Hematopoietic multipotent progenitor cell treated with erythropoietin and hydrocortisone succinate and interleukin-3 and kit ligand, for 15 days (in vitro differentiated cells): ENCODE measurements around the gene PARD3.
"Not testable (repeated sequence)": the region's sequence is repeated elsewhere in the genome, so short reads cannot be mapped to it uniquely, and the experiment has no call there.

Experiments used
- DNase-seq: peaks from one replicate; pipeline ENCODE4 v3.0.0-alpha.2; 2015; ENCODE audit warnings: low spot score

Gene PARD3

DNA sequence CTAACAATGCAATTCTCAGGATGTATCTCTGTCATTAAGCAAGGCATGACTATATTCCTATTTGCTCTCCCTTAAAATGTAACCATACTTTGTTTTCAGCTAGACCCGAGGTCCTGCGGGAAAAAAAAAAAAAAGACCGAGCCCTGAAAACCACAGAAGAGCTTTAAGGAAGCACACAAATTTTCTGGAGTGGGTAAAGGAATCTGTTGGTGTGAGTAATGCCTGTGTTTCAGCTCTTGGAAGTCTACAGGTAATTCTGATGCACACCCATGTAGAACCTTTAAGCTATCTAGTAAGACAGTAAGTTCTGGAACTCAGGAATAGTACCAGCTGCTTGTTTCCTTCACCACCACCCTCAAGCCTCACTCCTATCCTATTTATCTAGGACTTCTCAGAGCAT is 351.1 kb downstream of the PARD3 start:
- no peak for DNase-seq

DNA sequence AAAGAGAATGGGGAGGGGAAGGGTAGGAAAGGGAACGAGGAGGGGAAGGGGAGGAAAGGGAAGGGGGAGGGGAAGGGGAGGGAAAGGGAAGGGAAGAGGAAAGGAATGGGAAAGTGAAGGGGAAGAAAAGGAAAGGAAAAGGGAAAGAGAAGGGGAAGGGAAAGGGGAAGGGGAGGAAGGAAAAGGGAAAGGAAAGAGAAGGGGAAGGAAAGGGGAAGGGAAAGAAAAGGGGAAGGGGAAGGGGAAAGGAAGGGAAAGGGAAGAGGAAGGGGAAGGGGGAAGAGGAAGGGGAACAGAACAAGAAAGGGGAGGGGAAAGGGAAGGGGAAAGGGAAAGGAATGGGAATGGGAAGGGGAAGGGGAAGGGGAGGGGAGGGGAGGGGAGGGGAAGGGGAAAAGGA is 352.1 kb downstream of the PARD3 start:
- DNase-seq: no peak

DNA sequence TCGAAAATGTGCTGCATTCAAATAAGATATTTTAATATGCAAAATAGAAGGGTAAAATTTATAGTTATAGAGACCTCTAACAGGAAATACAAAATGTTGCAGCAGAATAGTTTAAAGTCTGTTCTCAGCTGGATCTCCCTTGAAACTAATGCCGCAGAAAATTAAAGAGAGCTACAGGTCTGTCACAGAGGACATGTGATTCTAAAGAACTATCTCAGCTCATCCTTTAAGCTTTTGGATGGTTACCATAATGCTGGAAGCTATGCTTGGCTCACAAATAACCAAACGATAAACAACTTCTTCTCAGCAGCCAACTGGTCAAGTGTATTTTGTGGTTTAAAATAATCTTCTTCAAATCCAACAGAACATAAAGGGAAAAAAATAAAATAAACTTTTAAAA is 353.0 kb downstream of the PARD3 start:
- no peak for DNase-seq

DNA sequence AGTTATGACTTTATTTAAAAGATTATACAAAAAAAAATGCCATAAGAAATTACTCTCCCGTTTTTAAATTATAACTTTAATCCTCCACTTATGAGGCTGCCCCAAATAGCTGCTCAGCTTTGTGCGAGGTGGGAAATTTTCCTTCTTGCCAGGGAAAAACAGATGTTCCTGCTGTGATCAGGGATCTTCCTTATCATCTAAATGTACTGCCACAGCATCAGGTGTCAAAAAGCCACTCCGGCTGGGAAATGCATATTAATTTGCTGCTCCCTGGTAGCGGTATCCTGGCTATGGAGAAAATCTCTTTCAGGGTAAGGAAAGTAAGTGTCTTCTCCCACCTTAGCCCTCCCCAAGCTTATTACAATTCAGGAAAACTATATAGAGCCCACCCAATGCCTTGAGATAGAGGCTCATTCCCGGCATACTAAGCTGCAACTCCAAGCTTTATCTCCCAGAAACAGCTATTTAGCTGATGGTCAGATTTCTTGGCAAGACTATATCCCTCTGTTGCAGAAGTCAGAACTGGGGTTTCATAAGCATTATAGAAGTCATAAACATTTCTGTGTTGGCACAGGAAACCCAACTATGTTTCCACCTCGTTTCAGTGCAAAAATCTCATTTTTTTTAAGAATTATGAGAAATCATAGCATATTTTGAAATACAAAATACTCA is 360.4 kb downstream of the PARD3 start:
- DNase-seq: no peak

DNA sequence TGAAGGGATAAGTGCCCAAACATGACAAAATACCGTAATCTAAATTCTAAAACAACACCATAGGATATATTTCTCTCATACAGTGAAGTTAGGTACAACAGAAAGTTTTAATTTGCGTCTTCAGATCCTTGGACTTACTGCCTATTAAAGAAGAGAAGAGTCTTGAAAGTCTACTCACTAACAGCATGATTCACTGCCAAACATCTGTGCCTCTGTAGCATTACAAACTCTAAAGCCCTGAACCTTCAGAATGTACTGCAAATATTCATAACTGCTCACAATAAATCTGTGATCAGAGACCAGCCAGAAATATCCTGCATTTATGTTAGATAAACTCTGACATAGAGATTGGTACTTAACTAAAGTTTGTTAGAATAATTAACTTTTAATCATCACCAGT is 365.3 kb downstream of the PARD3 start:
- no peak for DNase-seq

DNA sequence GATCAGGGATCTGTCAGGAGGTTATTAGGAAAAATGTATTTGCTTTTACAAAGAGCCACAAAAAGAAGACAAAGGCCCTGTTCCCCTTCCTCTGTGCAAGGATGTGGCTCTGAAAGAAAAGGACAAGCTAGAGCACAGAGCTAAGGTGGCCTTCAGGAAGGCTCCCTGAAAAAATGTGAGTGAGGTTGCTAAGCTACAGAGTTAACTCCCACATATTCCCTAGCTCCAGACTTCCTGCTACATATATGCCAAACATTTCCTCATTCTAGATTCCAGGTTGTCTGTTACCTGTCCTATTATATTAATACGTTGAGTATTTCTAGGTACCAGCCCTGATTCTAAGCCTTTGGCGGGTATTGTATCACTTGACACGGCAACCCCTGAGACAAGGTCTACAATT is 369.0 kb downstream of the PARD3 start:
- no peak for DNase-seq

DNA sequence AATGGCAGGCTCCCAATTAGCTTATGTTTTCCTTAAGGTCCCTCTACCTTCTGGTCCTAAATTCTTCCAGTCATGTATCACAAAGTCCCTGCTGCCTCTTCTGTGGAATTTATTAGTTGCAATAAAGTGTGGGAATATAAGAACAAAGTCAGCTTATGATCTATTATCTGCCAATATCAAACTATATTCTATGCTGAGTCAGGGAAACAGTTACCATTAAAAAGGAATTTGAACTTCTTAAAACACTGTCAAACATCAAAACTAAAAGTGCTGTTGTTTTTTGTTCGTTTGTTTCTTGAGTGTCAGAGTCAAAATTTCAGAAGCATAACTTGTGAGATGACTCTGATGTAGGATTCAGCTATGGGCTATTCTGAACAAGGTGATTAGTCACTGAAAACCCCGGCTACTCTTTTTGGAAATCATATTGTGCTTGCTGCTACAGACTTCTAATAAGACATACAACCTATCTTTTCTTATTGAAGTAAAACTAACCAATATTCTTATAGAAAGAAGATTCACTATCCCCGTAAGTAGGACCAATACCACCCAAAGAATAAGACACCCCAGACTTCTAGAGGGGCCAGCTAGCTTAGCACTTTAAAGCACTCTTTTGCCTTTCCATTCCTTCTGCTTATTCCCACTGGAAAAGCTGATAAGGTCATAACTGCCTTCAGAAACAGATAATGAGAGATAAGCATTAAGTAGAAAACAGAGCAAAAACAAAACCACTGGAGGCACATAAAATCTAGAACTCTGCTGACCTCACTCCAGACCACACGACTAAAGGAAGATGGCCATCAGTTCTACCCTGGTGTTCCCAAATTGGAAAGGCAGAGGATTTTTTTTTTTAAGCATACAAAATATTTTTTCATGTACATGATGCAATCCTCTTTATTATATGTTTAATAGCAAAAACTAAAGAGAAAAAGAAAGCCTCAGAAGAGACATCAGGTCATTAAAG is 370.6 kb downstream of the PARD3 start:
- DNase-seq: no peak

DNA sequence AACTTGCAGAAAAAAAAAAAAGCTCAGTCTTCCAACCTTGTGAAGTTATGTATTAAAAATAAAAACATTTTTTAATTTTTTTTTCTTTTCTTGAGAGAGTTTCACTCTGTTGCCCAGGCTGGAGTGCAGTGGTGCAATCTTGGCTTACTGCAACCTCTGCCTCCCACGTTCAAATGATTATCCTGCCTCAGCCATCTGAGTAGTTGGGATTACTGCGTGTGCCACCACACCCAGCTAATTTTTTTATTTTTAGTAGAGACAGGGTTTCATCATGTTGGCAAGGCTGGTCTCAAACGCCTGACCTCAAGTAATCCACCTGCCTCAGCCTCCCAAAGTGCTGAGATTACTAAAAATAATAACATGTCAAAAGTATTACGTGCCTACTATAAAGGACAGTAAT is 375.7 kb downstream of the PARD3 start:
- not testable (repeated sequence) for DNase-seq

DNA sequence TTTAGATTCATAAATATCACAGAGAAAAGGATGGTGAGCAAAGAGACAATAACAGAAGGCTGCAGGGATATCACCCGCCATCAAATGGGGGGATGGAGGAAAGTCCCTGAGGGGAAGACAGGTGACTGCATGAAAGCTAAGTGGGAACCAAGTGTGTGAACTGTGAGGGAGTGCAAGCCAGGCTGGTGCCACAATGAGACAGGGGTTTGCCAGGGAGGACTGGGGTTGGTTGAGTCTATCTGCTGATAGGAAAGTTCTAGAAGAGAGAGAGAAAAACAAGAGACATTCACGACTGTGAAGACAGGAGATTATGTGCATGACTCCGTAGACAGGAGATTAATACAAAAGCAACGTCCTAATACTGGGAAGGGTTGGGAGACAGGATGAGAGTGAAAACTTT is 376.4 kb downstream of the PARD3 start:
- no peak for DNase-seq

DNA sequence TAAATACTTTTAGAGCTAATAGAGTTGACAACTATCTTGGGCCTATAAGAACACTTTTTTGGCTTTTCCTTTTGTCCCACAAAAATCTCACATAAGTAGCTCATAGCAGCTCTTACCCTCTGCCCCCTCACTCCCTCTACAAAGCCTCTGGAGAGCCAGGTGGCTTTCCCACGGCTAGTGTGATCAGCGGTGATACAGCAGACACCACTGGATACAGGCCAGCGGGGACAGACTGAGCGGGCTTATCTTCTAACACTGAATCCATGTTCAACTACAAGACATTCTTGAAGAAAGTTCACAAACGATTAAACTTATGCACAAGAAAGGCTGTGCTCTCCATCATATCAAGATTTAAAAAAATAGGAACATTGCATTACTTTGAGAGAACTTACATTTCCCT is 377.2 kb downstream of the PARD3 start:
- no peak for DNase-seq

DNA sequence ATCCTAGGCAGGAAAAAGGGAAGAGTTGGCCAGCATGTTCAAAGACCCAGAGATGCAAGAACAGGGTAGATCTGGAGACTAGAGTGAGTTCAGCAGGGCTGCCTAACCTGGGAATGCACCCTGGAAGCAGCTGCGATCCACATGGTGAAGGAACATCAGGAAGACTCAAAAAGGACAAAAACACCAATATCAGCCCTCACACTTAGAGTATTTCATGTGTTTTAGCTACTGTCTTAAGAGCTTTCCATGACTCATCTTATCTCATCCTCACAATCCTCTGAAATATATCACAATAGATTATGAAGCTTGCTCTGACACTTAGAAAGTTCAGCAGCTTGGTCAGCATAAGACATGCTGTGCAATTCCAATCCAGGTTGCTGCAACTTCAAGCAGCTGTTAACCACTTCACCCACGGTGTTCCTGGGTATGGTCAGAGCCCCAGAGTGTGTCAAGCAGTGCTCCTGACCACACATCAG is 380.9 kb downstream of the PARD3 start:
- DNase-seq: no peak

DNA sequence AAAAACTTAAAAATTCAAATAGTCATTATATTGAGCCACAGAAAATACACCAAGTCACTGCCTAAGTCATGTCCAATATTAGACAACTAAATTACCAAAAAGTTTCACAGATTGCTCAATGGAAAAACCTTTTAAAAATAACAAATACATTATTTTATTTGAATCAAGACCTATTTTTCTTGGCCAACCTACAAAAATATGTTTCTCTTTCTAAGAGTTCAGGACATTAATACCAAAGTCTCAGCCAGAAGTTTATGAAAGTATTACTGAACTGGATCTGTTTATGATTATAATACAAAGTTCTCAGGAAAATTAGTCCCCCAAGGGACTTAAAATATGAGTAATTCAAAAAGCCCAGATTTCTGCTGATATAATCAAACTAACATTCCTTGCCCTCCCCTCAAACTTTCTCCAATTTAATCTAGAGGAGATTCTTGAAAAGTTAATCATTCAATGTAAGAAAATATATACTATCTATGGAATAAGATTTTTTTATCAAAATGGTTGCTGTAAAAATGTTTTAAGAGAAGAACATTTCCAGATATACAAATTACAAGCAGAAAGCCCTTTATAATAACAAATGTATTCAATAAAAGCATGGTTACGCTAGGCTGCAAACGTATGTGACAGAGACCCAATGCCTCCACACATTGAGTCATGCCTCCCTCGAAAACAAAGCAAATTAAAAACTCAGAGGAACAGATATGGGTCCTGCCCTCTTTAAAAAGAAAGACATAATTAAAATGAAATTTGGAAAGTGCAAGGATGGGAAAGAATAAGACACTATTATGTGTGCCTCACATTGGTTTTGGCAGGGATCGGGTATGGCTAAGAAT is 381.6 kb downstream of the PARD3 start:
- no peak for DNase-seq

DNA sequence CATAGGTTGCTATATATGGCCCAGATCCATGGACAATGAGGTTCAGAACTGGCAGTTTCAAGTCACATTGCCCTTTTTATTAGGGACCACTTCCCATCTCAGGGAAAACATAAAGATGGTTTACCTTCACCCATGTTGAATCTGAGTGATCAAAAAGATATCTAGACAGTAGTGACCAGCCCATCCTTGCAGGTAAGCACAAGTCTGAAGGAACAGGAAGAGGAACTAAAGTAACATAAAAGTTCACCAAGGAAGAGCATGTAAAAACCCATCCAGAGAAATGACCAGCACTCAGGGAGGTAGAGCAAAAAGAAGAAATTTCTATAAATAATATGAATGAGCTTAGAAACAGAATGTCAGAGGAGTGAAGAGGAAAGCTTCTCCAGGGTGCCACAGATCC is 382.5 kb downstream of the PARD3 start:
- no peak for DNase-seq

DNA sequence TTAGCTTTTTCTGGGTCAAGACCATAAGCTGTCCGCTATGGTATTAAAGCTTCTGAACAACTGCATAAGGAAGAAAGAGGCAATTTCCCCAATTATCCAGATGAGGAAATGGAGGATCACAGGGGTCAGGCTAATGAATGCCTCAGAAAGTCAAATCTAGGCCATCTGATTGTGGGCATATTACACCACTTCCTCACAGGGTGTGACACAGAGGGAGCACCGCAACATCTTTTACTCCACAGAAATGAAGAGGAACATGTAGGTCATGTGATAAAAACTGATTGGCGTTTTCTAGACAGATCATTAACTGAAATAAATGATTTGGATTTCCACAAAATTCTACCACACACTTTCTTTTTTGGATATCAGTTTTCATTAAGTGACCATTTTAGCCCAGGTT is 384.4 kb downstream of the PARD3 start:
- no peak for DNase-seq

DNA sequence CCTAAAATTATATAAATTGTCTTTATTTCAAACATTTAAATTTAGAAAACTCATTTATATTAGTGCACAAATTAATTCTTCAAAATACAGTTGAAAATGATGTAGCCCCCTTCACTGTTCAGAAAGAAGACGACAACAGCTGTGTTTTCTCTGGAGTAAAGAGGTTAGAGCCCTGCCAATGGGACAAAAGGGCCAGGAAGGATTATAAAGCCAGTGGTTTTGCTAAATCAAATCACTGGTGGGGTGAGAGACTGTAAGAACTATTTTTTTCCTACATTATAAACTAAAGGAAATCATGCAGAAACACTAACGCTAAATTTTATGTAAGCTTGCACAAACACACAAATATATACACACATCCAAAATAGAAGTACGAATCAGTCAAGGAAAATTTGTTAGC is 386.6 kb downstream of the PARD3 start:
- no peak for DNase-seq

DNA sequence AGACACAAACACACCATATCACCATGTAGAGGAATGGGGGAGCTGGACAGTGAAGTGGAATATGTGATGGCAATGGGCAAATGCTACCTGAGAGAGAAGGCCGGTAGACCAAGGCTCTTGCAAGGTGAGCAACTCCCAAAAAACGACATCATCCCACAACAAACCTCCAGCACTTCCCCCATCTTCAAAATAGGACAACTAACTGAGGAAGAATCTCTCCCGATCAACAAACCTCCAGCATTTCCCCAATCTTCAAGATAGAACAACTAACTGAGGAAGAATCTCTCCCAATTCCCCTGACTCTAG is 387.2 kb downstream of the PARD3 start:
- DNase-seq: no peak

DNA sequence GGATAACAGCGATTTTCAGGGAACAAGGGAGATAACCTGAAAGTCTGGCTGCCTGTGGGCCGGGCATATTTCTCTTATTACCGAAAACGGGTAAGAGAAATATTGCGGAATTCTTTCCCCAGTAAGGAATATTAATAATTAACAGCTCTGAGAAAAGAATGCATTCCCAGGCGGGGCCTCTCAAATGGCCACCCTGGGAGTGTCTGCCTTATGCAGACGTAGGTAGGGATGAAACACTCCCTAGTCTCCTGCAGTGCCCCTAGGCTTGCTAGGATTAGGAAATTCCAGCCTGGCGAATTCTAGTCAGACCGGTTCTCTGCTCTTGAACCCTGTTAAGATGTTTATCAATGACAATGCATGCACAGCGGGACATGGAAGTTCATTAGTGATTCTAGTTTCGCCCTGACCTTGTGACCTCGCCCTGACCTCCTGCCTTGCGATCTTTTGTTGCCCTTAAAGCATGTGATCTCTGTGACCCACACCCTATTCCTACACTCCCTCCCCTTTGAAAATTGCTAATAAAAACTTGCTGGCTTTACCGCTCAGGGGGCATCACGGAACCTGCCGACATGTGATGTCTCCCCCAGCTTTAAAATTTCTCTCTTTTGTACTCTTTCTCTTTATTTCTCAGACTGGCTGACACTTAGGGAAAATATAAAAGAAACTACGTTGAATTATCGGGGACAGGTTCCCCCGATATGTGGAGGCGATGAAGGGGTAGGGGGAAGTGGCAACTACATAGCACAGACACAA is 387.8 kb downstream of the PARD3 start:
- DNase-seq: not testable (repeated sequence)

DNA sequence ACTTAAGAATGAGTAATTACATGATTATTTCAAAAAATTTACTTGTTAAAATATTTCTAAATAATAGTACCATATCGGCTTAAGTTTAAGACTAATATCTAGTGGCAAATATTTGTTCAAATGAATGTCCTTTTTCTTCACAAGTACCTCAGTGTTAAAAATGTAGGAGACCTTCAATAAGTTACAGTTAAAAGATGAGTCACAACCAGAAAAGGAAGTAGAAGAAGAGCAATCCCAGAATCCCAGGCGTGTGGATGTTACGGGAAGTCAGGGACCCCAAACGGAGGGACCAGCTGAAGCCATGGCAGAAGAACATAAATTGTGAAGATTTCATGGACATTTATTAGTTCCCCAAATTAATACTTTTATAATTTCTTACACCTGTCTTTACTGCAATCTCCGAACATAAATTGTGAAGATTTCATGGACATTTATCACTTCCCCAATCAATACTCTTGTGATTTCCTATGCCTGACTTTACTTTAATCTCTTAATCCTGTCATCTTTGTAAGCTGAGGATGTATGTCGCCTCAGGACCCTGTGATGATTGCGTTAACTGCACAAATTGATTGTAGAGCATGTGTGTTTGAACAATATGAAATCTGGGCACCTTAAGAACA is 388.4 kb downstream of the PARD3 start:
- DNase-seq: not testable (repeated sequence)

DNA sequence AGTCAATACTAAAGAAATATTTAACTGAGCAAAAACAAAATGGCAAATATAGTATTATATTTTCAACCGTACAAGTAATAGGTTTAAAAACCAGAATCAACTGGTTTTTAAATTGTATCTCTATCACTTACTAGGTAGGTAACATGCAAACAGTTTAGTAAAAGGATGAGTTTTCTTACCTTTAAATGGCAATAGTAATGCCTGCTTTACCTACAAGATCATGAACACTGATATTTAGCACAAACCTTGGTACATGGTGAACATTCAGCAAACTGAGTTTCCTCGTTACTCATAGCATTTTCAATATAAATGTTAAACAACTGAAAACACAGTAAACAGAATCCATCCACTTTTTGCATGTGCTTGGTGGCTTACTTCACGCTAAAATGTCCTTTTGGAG is 389.1 kb downstream of the PARD3 start:
- DNase-seq: no peak

DNA sequence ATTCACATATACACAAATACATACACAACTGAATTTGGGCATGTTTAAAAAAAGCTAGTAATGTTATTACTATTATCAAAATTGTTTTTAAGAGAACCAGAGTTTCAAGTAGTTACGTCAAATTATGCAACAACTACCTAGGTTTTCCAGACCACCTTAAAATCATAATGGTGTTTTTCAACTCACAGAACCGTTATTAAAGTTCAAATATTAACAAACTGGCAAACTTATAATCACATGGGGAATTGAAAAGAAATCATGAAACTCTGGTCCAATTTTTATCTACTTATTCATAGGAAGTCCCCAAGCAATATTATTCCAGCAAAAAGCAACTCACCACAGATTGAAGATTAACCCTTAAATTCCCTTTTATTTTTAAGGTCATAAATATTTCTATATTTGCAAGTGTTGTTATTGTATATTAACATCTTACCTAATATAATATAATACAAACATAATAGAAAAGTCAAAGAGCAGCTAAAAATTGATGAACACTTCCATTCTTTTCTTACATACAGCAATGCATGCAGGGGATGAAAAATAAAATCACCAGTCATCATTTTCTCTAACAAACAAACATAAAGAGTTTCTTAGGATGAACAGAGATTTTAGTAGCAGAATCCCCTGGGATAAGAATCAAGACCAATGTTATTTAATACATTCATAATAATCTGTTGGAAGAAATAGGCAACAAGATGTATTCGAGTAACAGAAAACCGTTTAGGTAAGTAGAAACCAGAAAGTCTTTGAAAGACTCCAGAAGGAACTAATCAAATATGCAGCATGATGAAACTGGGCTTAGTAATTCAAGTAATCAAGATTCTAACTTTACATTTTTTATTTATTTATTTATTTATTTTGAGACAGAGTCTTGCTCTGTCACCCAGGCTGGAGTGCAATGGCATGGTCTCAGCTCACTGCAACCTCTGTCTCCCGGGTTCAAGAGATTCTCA is 391.1 kb downstream of the PARD3 start:
- no peak for DNase-seq
